Mesendoderm (in vitro differentiated cells): Measurements from ENCODE around the gene ANO4.

Source experiments
- DNase-seq: peaks from one replicate; pipeline ENCODE4 v3.0.0; 2013
- H2AK5ac ChIP-seq: 2 replicates; pipeline ENCODE4 v1.6.1; 2013; ENCODE audit warnings: low read length, inconsistent platforms
- H2BK120ac ChIP-seq: 2 replicates; pipeline ENCODE4 v1.6.1; 2013; ENCODE audit warnings: low read depth, mild to moderate bottlenecking, low read length, moderate library complexity, mixed read lengths
- H2BK15ac ChIP-seq: replicated peaks from 2 replicates; pipeline ENCODE4 v1.6.1; 2013; ENCODE audit warnings: low read depth, mild to moderate bottlenecking, moderate library complexity
- H2BK5ac ChIP-seq: 2 replicates; pipeline ENCODE4 v1.6.1; 2013; ENCODE audit warnings: low read length, inconsistent platforms
- H3K18ac ChIP-seq: 2 replicates; pipeline ENCODE4 v1.6.1; 2013; ENCODE audit warnings: mild to moderate bottlenecking, low read length, mixed read lengths
- H3K23ac ChIP-seq: one replicate; pipeline ENCODE4 v1.6.1; 2013; ENCODE audit warnings: low read length
- H3K27ac ChIP-seq: 2 replicates; pipeline ENCODE4 v1.5.1; 2013; ENCODE audit warnings: low read depth, mild to moderate bottlenecking, inconsistent platforms, low read length, moderate library complexity
- H3K27me3 ChIP-seq: 2 replicates; pipeline ENCODE4 v1.6.1; 2013; ENCODE audit warnings: low read length, control low read depth, mild to moderate bottlenecking, inconsistent platforms; ENCODE audit not compliant: insufficient read depth, poor library complexity
- H3K36me3 ChIP-seq: 2 replicates; pipeline ENCODE4 v1.6.1; 2013; ENCODE audit warnings: low read length, inconsistent platforms; ENCODE audit not compliant: control insufficient read depth, insufficient read depth
- H3K4ac ChIP-seq: one replicate; pipeline ENCODE4 v1.6.1; 2013; ENCODE audit warnings: low read depth, mild to moderate bottlenecking, low read length, moderate library complexity
- H3K4me1 ChIP-seq: 2 replicates; pipeline ENCODE4 v1.6.1; 2013; ENCODE audit warnings: low read depth, low read length, inconsistent platforms; ENCODE audit not compliant: control insufficient read depth
- H3K4me2 ChIP-seq: 2 replicates; pipeline ENCODE4 v1.6.1; 2013; ENCODE audit warnings: low read length
- H3K4me3 ChIP-seq: 2 replicates; pipeline ENCODE4 v1.5.1; 2013; ENCODE audit warnings: mild to moderate bottlenecking, low read length
- H3K56ac ChIP-seq: one replicate; pipeline ENCODE4 v1.6.1; 2013; ENCODE audit warnings: low read length
- H3K79me1 ChIP-seq: 2 replicates; pipeline ENCODE4 v1.6.1; 2013; ENCODE audit warnings: low read length, inconsistent platforms
- H3K79me2 ChIP-seq: 2 replicates; pipeline ENCODE4 v1.6.1; 2013; ENCODE audit warnings: mild to moderate bottlenecking, low read length; ENCODE audit not compliant: control insufficient read depth, insufficient read depth
- H3K9ac ChIP-seq: 2 replicates; pipeline ENCODE4 v1.6.1; 2013; ENCODE audit warnings: low read length, inconsistent platforms
- H4K5ac ChIP-seq: one replicate; pipeline ENCODE4 v1.6.1; 2013; ENCODE audit warnings: low read length
- H4K8ac ChIP-seq: one replicate; pipeline ENCODE4 v1.6.1; 2013; ENCODE audit warnings: low read depth, mild to moderate bottlenecking, control low read depth, low read length, moderate library complexity
- WGBS: extraction: QIAGEN DNeasy Blood & Tissue Kit; methylation state at CpG from one replicate; pipeline ENCODE4 v1.1.7; 2013; ENCODE audit warnings: low lambda C conversion rate, missing lambda C conversion rate; ENCODE audit not compliant: insufficient coverage; ENCODE audit errors: extremely low coverage; 5-methylcytosine and 5-hydroxymethylcytosine counted together

ANO4 gene

GRCh38 chr12:100797786-100798185 lies 3.2 kb downstream of the ANO4 start:
- Histone ChIP-seq H2BK15ac (no peak overlapping the region), H2BK5ac (no peak overlapping the region), H3K4ac (no peak overlapping the region), H3K36me3 (no peaks in the 10 kb centered on the region), H3K18ac (no peak overlapping the region), H4K5ac (no peak overlapping the region), H3K23ac (no peak overlapping the region), H3K9ac (no peak overlapping the region), H3K79me2 (no peaks in the 10 kb centered on the region), H4K8ac (no peak overlapping the region), H3K4me1 (peaks cover 8% of the 10 kb centered on the region), H3K4me3 (no peak overlapping the region), H3K27me3 (no peaks in the 10 kb centered on the region), H2AK5ac (no peak overlapping the region), H3K79me1 (no peaks in the 10 kb centered on the region), H2BK120ac (no peak overlapping the region), H3K4me2 (no peak overlapping the region), H3K27ac (no peak overlapping the region), H3K56ac (no peak overlapping the region)
- no peak for DNase-seq

- H3K4me1 ChIP-seq, result peaks cover 8% of the 10 kb centered on the region
- H3K4me3 ChIP-seq, result no peak overlapping the region
- no peak overlapping the region for H4K8ac ChIP-seq
- H3K27me3 ChIP-seq, result no peaks in the 10 kb centered on the region
- H3K79me1 ChIP-seq, result no peaks in the 10 kb centered on the region
- H3K27ac ChIP-seq, result peak overlapping the region; percentile 25
- H3K4ac ChIP-seq, result no peak overlapping the region
- no peak overlapping the region for H4K5ac ChIP-seq
- no peaks in the 10 kb centered on the region for H3K36me3 ChIP-seq
- no peak overlapping the region for H2BK5ac ChIP-seq
- peak overlapping the region; percentile 56 for H3K18ac ChIP-seq
- DNase-seq, result peak; percentile 88
- no peak overlapping the region for H2AK5ac ChIP-seq
- no peak overlapping the region for H2BK15ac ChIP-seq
- H3K9ac ChIP-seq, result no peak overlapping the region
- no peak overlapping the region for H3K56ac ChIP-seq
- no peaks in the 10 kb centered on the region for H3K79me2 ChIP-seq
- no peak overlapping the region for H3K4me2 ChIP-seq
- no peak overlapping the region for H2BK120ac ChIP-seq
- no CpG with 5 or more reads among the region's 3 CpGs for WGBS
- H3K23ac ChIP-seq, result no peak overlapping the region
These were observed 3.9 kb downstream of the ANO4 start for GRCh38 chr12:100798286-100799160.

- Histone ChIP-seq H3K4me1 (peaks cover 4% of the 10 kb centered on the region), H3K27me3 (no peaks in the 10 kb centered on the region), H3K18ac (no peak overlapping the region), H3K79me2 (no peaks in the 10 kb centered on the region), H2BK15ac (no peak overlapping the region), H3K4ac (no peak overlapping the region), H3K36me3 (no peaks in the 10 kb centered on the region), H3K56ac (no peak overlapping the region), H3K9ac (no peak overlapping the region), H3K79me1 (no peaks in the 10 kb centered on the region), H2AK5ac (no peak overlapping the region), H4K8ac (peak overlapping the region; percentile 57), H2BK120ac (no peak overlapping the region), H3K27ac (no peak overlapping the region), H3K23ac (no peak overlapping the region), H3K4me2 (no peak overlapping the region), H3K4me3 (no peak overlapping the region), H4K5ac (no peak overlapping the region), H2BK5ac (no peak overlapping the region)
- no CpG with 5 or more reads among the region's 2 CpGs for WGBS
- no peak for DNase-seq
These were observed 5.2 kb downstream of the ANO4 start for GRCh38 chr12:100799770-100800169.

GRCh38 chr12:100800723-100801122 lies 6.1 kb downstream of the ANO4 start:
- peaks cover 4% of the 10 kb centered on the region for H3K4me1 ChIP-seq
- H3K27me3 ChIP-seq, result no peaks in the 10 kb centered on the region
- no peak overlapping the region for H2BK5ac ChIP-seq
- no peak overlapping the region for H3K23ac ChIP-seq
- no peak overlapping the region for H2AK5ac ChIP-seq
- no peaks in the 10 kb centered on the region for H3K36me3 ChIP-seq
- H3K4me2 ChIP-seq, result no peak overlapping the region
- peak overlapping the region; percentile 28 for H2BK15ac ChIP-seq
- no peaks in the 10 kb centered on the region for H3K79me2 ChIP-seq
- WGBS, result no CpG with 5 or more reads among the region's 1 CpG
- H3K9ac ChIP-seq, result no peak overlapping the region
- H3K27ac ChIP-seq, result no peak overlapping the region
- no peak overlapping the region for H2BK120ac ChIP-seq
- no peak for DNase-seq
- H3K79me1 ChIP-seq, result no peaks in the 10 kb centered on the region
- H3K56ac ChIP-seq, result no peak overlapping the region
- H4K5ac ChIP-seq, result no peak overlapping the region
- H3K4me3 ChIP-seq, result no peak overlapping the region
- no peak overlapping the region for H3K4ac ChIP-seq
- no peak overlapping the region for H4K8ac ChIP-seq
- no peak overlapping the region for H3K18ac ChIP-seq

- Histone ChIP-seq H3K9ac (no peak overlapping the region), H3K79me1 (no peaks in the 10 kb centered on the region), H2BK15ac (no peak overlapping the region), H4K5ac (no peak overlapping the region), H2BK120ac (no peak overlapping the region), H3K27ac (no peak overlapping the region), H3K23ac (no peak overlapping the region), H3K36me3 (no peaks in the 10 kb centered on the region), H3K79me2 (no peaks in the 10 kb centered on the region), H2AK5ac (no peak overlapping the region), H3K18ac (no peak overlapping the region), H3K4me1 (peaks cover 4% of the 10 kb centered on the region), H3K56ac (no peak overlapping the region), H3K4ac (no peak overlapping the region), H3K27me3 (no peaks in the 10 kb centered on the region), H3K4me2 (no peak overlapping the region), H2BK5ac (no peak overlapping the region), H4K8ac (no peak overlapping the region), H3K4me3 (no peak overlapping the region)
- DNase-seq, result no peak
- WGBS, result no CpG with 5 or more reads among the region's 1 CpG
These were observed 6.7 kb downstream of the ANO4 start for GRCh38 chr12:100801320-100801719.

- Histone ChIP-seq H3K9ac (no peak overlapping the region), H3K27ac (no peak overlapping the region)
- no CpG with 5 or more reads among the region's 2 CpGs for WGBS
These were observed 14.2 kb downstream of the ANO4 start for GRCh38 chr12:100808777-100809176.

More at GRCh38 chr12:100808777-100809176, 14.2 kb downstream of the ANO4 start:
- H3K27me3 ChIP-seq, result no peaks in the 10 kb centered on the region
- no peaks in the 10 kb centered on the region for H3K79me1 ChIP-seq
- DNase-seq, result no peak
- H3K18ac ChIP-seq, result no peak overlapping the region
- no peak overlapping the region for H2AK5ac ChIP-seq
- H3K4me3 ChIP-seq, result no peak overlapping the region
- H3K23ac ChIP-seq, result no peak overlapping the region
- H4K8ac ChIP-seq, result no peak overlapping the region
- H3K4ac ChIP-seq, result no peak overlapping the region
- H3K36me3 ChIP-seq, result no peaks in the 10 kb centered on the region
- H2BK15ac ChIP-seq, result no peak overlapping the region
- H3K4me1 ChIP-seq, result no peaks in the 10 kb centered on the region
- H3K79me2 ChIP-seq, result no peaks in the 10 kb centered on the region
- no peak overlapping the region for H2BK5ac ChIP-seq
- H3K56ac ChIP-seq, result no peak overlapping the region
- no peak overlapping the region for H2BK120ac ChIP-seq
- H4K5ac ChIP-seq, result no peak overlapping the region
- no peak overlapping the region for H3K4me2 ChIP-seq
